Activated CD8-positive, alpha-beta memory T cell treated with anti-CD3 and anti-CD28 coated beads, Interleukin-2, amount 10 ng/mL, durations not matched to agents 7 days and 5 days (primary cell): ENCODE results near the gene SUCLG2. TPM values are rescaled to one million over a fixed set of nuclear protein-coding genes. Genes with fewer than 3 reads are reported as not detected.

Experiments used
- ATAC-seq: fragments of 150-1000 bp; cut with Tn5 transposase; one replicate; pipeline ENCODE4 v1.10.0; 2021; ENCODE audit warnings: moderate library complexity
- CTCF ChIA-PET: fragments of 350-600 bp; sonication (Branson Sonifier 250); formaldehyde crosslinking; loops from one replicate; lab custom pipeline; 2021; ENCODE audit warnings: antibody characterized with exemption; lab: Charles Lee
- DNase-seq: peaks from one replicate; pipeline ENCODE4 v3.0.0-alpha.2; 2020
- H3K27ac Mint-ChIP-seq: one replicate; pipeline ENCODE4 v1.8.0; 2021; ENCODE audit warnings: mild to moderate bottlenecking, mixed read lengths
- H3K27me3 Mint-ChIP-seq: one replicate; pipeline ENCODE4 v1.8.0; 2021; ENCODE audit warnings: mixed read lengths
- H3K36me3 Mint-ChIP-seq: one replicate; pipeline ENCODE4 v1.8.0; 2021; ENCODE audit warnings: mild to moderate bottlenecking, mixed read lengths
- H3K4me1 Mint-ChIP-seq: one replicate; pipeline ENCODE4 v1.8.0; 2021; ENCODE audit warnings: mixed read lengths
- H3K4me3 Mint-ChIP-seq: one replicate; pipeline ENCODE4 v1.8.0; 2021; ENCODE audit warnings: mild to moderate bottlenecking, moderate library complexity, mixed read lengths
- H3K9me3 Mint-ChIP-seq: one replicate; pipeline ENCODE4 v1.8.0; 2022; ENCODE audit warnings: low read depth, mixed read lengths
- total RNA-seq, 2 experiments: library from RNA; stranded (reverse); gene quantifications; one replicate each; pipeline ENCODE4 v1.2.3, GENCODE V29; 2021

The SUCLG2 gene
- total RNA-seq, 2 experiments from 2014 or later, result 45.6 to 61.4 TPM

GRCh38 chr3:67620869-67621268, 33.5 kb downstream of the SUCLG2 start:
- no peak for ATAC-seq
- Mint-ChIP-seq H3K9me3 (no peaks in the 10 kb centered on the region), H3K4me3 (no peak overlapping the region), H3K27me3 (no peaks in the 10 kb centered on the region), H3K27ac (no peak overlapping the region), H3K36me3 (peaks cover 63% of the 10 kb centered on the region), H3K4me1 (peaks cover 2% of the 10 kb centered on the region)
- DNase-seq, result no peak
- CTCF ChIA-PET, result no interaction called here

GRCh38 chr3:67619991-67620390, 34.4 kb downstream of the SUCLG2 start:
- ATAC-seq, result no peak
- CTCF ChIA-PET, result no interaction called here
- H3K4me3 Mint-ChIP-seq, result no peak overlapping the region
- H3K4me1 Mint-ChIP-seq, result peaks cover 2% of the 10 kb centered on the region
- DNase-seq, result no peak
- H3K36me3 Mint-ChIP-seq, result peaks cover 66% of the 10 kb centered on the region
- H3K27me3 Mint-ChIP-seq, result no peaks in the 10 kb centered on the region
- H3K9me3 Mint-ChIP-seq, result no peaks in the 10 kb centered on the region
- H3K27ac Mint-ChIP-seq, result no peak overlapping the region

DNA sequence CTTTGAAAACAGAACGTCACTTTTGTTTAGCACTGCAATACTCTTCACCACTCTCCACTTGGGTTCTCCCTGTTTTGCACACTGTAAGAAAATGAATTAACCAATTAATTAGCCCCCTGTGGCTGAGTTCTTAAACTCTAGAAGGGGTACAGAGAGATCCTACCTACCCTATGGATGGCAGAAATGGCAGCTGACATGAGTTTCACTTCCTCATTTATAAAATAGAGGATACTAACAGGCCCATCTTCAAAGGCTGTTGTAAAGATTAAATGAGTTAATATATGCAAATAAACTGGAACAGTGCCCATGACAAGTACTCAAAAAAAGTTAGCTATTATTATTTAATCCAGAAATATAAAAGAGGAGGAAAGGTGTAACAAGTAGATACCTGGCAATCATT, 36.9 kb downstream of the SUCLG2 start:
- no peaks in the 10 kb centered on the region for H3K27me3 Mint-ChIP-seq
- DNase-seq (no peak), ATAC-seq (no peak)
- H3K27ac Mint-ChIP-seq, result no peak overlapping the region
- peaks cover 64% of the 10 kb centered on the region for H3K36me3 Mint-ChIP-seq
- no peaks in the 10 kb centered on the region for H3K9me3 Mint-ChIP-seq
- no peak overlapping the region for H3K4me3 Mint-ChIP-seq
- CTCF ChIA-PET, result no interaction called here
- no peaks in the 10 kb centered on the region for H3K4me1 Mint-ChIP-seq

- Mint-ChIP-seq H3K4me1 (no peaks in the 10 kb centered on the region), H3K9me3 (no peaks in the 10 kb centered on the region), H3K27me3 (no peaks in the 10 kb centered on the region), H3K36me3 (peaks cover 69% of the 10 kb centered on the region), H3K27ac (no peak overlapping the region), H3K4me3 (no peak overlapping the region)
- CTCF ChIA-PET, result no interaction called here
- no peak for ATAC-seq
- DNase-seq, result no peak
Observed at GRCh38 chr3:67616046-67616445, 38.4 kb downstream of the SUCLG2 start.

DNA sequence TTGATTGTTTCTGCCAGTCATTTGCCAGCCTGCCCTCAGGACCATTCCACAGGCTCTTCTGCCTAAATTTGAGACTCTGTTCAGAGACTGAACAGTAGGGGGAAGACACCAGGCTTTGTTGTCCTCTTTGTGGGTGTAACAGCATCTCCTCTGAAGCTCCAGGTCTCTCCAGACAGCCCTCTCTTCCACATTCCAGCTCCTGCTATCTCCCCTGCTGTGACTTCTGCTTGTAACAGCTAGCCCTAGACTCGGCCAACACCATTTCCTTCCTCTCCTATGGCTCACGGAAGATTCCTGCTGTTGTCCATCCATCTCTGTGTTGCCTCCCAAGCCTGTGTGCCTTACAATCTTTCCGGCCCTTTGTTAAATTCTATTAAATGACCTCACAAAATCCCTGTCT, 40.2 kb downstream of the SUCLG2 start:
- no peaks in the 10 kb centered on the region for H3K9me3 Mint-ChIP-seq
- DNase-seq (no peak), ATAC-seq (no peak)
- H3K4me1 Mint-ChIP-seq, result peaks cover 3% of the 10 kb centered on the region
- H3K36me3 Mint-ChIP-seq, result peaks cover 75% of the 10 kb centered on the region
- no peak overlapping the region for H3K27ac Mint-ChIP-seq
- CTCF ChIA-PET, result interaction anchor here (0.6 to 0.9 kb wide), 2 partner anchors 224 to 1405 kb away, joined by 3 read pairs; no protein-coding TSS in a partner anchor
- H3K4me3 Mint-ChIP-seq, result no peak overlapping the region
- no peaks in the 10 kb centered on the region for H3K27me3 Mint-ChIP-seq

DNA sequence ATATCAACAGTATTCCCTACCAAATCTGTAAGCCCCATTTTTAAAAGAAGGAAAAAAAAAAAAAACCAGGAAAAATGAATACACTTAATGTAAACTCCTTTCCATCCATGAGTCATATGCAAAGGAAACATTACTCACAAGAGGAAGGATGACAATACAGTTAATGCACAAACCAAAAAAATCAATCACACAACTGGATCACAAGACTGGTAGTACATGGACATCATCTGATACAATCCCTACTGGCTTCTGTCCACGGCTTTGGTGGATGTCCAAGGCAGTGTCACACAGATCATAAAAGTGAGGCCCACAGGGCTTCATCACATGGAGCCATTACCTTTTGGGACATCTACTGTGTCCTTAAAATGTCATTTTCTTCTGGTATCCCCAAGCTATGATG, 44.0 kb downstream of the SUCLG2 start:
- CTCF ChIA-PET, result no interaction called here
- ATAC-seq, result no peak
- H3K4me3 Mint-ChIP-seq, result no peak overlapping the region
- H3K36me3 Mint-ChIP-seq, result peaks cover 77% of the 10 kb centered on the region
- no peaks in the 10 kb centered on the region for H3K9me3 Mint-ChIP-seq
- no peak overlapping the region for H3K27ac Mint-ChIP-seq
- no peak for DNase-seq
- no peaks in the 10 kb centered on the region for H3K27me3 Mint-ChIP-seq
- peaks cover 3% of the 10 kb centered on the region for H3K4me1 Mint-ChIP-seq

DNA sequence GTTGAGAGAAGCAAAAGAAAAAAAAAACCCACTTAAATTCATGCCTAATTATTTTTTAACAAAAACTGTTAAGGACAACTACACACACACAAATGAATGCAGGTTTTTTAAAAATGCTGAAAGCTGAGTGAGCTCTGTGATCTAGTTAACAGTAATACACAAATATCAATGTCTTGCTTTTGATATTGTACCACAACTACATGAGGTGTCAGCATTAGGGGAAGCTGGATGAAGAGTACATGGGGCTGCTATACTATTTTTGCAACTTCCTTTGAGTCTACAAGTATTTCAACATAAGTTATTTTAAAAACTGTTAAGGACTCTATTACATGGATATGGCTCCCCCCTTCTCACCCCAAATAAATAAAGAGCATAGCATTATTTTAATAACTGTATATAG, 44.7 kb downstream of the SUCLG2 start:
- no peak for DNase-seq
- Mint-ChIP-seq H3K27ac (no peak overlapping the region), H3K27me3 (no peaks in the 10 kb centered on the region), H3K4me1 (peaks cover 3% of the 10 kb centered on the region), H3K4me3 (no peak overlapping the region), H3K36me3 (peaks cover 78% of the 10 kb centered on the region), H3K9me3 (no peaks in the 10 kb centered on the region)
- CTCF ChIA-PET, result no interaction called here
- ATAC-seq, result no peak

DNA sequence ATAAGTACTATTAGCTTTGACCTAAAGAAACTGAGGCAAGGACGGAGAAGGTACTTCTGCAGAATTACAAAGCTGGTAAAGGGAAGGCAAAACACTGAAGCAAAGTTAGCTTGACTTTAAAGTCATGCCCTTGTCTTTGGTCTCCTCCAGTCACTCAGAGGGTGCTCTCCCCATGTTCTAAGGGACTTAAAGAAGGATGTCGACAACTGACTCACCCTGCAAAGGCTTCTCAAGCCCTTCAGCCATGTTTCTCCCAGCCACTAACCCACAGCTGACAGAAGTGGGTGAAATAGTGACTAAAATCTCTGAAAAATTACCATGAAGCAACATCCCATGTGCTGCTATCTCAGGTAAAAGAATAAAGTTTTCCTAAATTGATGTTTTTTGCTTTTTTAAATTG, 46.4 kb downstream of the SUCLG2 start:
- Mint-ChIP-seq H3K27me3 (no peaks in the 10 kb centered on the region), H3K4me3 (no peak overlapping the region), H3K9me3 (no peaks in the 10 kb centered on the region), H3K27ac (no peak overlapping the region), H3K36me3 (peaks cover 75% of the 10 kb centered on the region), H3K4me1 (peaks cover 6% of the 10 kb centered on the region)
- CTCF ChIA-PET, result no interaction called here
- ATAC-seq (no peak), DNase-seq (no peak)

DNA sequence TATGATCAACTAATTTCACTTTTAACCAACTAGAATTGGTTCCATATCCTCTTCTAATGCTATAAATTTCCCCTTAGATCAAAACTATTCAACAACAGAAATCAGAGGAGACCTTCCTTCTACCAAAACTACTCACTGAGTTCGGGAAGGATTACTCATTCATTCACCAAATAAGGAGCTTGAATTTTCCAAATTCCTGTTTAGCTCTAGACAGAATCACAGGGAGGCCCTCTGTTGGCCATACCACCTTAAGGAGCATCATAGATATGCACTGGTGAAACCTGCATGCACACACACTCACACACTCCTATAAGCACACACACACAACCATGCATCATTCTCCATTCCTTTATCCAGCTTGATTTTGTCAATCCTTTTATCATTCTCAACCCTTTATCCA, 49.0 kb downstream of the SUCLG2 start:
- Mint-ChIP-seq H3K4me3 (no peak overlapping the region), H3K27ac (no peak overlapping the region), H3K27me3 (no peaks in the 10 kb centered on the region), H3K9me3 (no peaks in the 10 kb centered on the region), H3K4me1 (peaks cover 25% of the 10 kb centered on the region), H3K36me3 (peaks cover 66% of the 10 kb centered on the region)
- CTCF ChIA-PET, result no interaction called here
- ATAC-seq (no peak), DNase-seq (no peak)

DNA sequence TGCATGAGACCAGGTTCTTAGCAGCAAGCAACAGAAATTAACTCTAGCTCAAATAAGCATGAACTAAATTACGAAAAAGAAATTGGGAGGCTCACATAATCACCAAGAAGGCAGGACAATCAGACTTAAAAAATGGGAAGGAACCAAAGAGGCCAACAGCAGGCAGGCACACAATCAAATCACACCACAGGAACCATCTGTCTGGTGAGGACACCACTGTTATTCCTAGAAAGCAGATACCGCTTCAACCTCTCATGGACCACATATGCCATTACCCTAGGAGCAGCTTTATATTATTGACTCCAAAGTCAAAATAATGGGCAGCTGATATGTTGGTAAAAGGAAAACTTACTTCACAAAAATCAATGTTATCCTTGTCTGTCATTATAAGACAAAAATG, 51.6 kb downstream of the SUCLG2 start:
- H3K4me1 Mint-ChIP-seq, result peaks cover 35% of the 10 kb centered on the region
- CTCF ChIA-PET, result interaction anchor here (1.8 kb wide), 1 partner anchor 52 kb away, joined by 6 read pairs; the partner anchor contains the start of gene SUCLG2
- H3K27me3 Mint-ChIP-seq, result no peaks in the 10 kb centered on the region
- H3K36me3 Mint-ChIP-seq, result peaks cover 64% of the 10 kb centered on the region
- H3K27ac Mint-ChIP-seq, result peak overlapping the region; percentile 38
- no peaks in the 10 kb centered on the region for H3K9me3 Mint-ChIP-seq
- DNase-seq (no peak), ATAC-seq (no peak)
- H3K4me3 Mint-ChIP-seq, result no peak overlapping the region

GRCh38 chr3:67601919-67602608, 52.3 kb downstream of the SUCLG2 start:
- peaks cover 59% of the 10 kb centered on the region for H3K36me3 Mint-ChIP-seq
- peaks cover 39% of the 10 kb centered on the region for H3K4me1 Mint-ChIP-seq
- peak; percentile 70 for ATAC-seq
- no peaks in the 10 kb centered on the region for H3K27me3 Mint-ChIP-seq
- DNase-seq, result peak; percentile 44
- CTCF ChIA-PET, result interaction anchor here (0.8 to 1.8 kb wide), 3 partner anchors 9 to 187 kb away, joined by 3 to 6 read pairs (median 4); partner anchors contain the start of gene SUCLG2
- H3K27ac Mint-ChIP-seq, result peak overlapping the region; percentile 81
- no peaks in the 10 kb centered on the region for H3K9me3 Mint-ChIP-seq
- H3K4me3 Mint-ChIP-seq, result peak overlapping the region; percentile 9

- Mint-ChIP-seq H3K4me3 (no peak overlapping the region), H3K4me1 (peaks cover 45% of the 10 kb centered on the region), H3K27me3 (no peaks in the 10 kb centered on the region), H3K36me3 (peaks cover 58% of the 10 kb centered on the region), H3K9me3 (no peaks in the 10 kb centered on the region), H3K27ac (peak overlapping the region; percentile 16)
- DNase-seq (no peak), ATAC-seq (no peak)
- CTCF ChIA-PET, result interaction anchor here (1.3 kb wide), 1 partner anchor 10 kb away, joined by 4 read pairs; no protein-coding TSS in a partner anchor
Observed at GRCh38 chr3:67601385-67601784, 53.0 kb downstream of the SUCLG2 start.

DNA sequence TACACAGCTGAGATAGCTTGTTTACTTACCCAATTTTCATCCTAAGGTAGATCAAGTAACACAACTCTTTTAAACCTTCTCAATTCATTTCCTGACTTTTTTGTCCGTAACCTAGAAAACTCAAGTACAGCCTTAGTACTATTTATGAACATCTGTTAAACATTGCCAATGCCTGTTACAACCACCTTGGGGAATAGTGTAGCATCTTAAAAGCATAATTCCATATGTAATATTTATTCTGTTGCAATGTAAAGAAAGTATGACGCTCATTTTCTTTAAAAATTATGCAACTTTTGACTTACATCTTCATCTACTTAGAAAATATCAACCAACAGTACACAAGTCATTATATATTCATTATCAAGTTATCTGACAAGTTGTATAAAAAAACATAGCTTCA, 54.6 kb downstream of the SUCLG2 start:
- no peaks in the 10 kb centered on the region for H3K9me3 Mint-ChIP-seq
- H3K27ac Mint-ChIP-seq, result no peak overlapping the region
- H3K4me3 Mint-ChIP-seq, result no peak overlapping the region
- CTCF ChIA-PET, result no interaction called here
- ATAC-seq (no peak), DNase-seq (no peak)
- peaks cover 51% of the 10 kb centered on the region for H3K36me3 Mint-ChIP-seq
- H3K27me3 Mint-ChIP-seq, result no peaks in the 10 kb centered on the region
- peaks cover 55% of the 10 kb centered on the region for H3K4me1 Mint-ChIP-seq

- CTCF ChIA-PET, result no interaction called here
- ATAC-seq (no peak), DNase-seq (no peak)
- peaks cover 60% of the 10 kb centered on the region for H3K4me1 Mint-ChIP-seq
- H3K9me3 Mint-ChIP-seq, result no peaks in the 10 kb centered on the region
- peaks cover 48% of the 10 kb centered on the region for H3K36me3 Mint-ChIP-seq
- no peak overlapping the region for H3K27ac Mint-ChIP-seq
- H3K27me3 Mint-ChIP-seq, result no peaks in the 10 kb centered on the region
- H3K4me3 Mint-ChIP-seq, result no peak overlapping the region
Observed at GRCh38 chr3:67598814-67599556, 55.4 kb downstream of the SUCLG2 start.
